IgD-negative memory B cell (primary cell): ENCODE results near the gene ALDH3A1. TPM values are rescaled to one million over a fixed set of nuclear protein-coding genes. Genes with fewer than 3 reads are reported as not detected.

Experiments used
- H3K27ac Mint-ChIP-seq, 3 donors: one replicate each; pipeline ENCODE4 v1.8.0; 2020 to 2022; ENCODE audit warnings: mild to moderate bottlenecking in 3 of 3, mixed read lengths in 3 of 3, moderate library complexity in 1 of 3
- H3K27me3 Mint-ChIP-seq: one replicate; pipeline ENCODE4 v1.8.0; 2021; ENCODE audit warnings: mixed read lengths
- H3K36me3 Mint-ChIP-seq: one replicate; pipeline ENCODE4 v1.8.0; 2020; ENCODE audit warnings: mild to moderate bottlenecking, mixed read lengths
- H3K4me1 Mint-ChIP-seq, 3 donors: one replicate each; pipeline ENCODE4 v1.8.0; 2020 to 2022; ENCODE audit warnings: mixed read lengths in 3 of 3, mild to moderate bottlenecking in 1 of 3
- H3K4me3 Mint-ChIP-seq, 4 donors: one replicate each; pipeline ENCODE4 v1.8.0; 2020 to 2022; ENCODE audit warnings: mild to moderate bottlenecking in 4 of 4, mixed read lengths in 4 of 4, moderate library complexity in 3 of 4
- H3K9me3 Mint-ChIP-seq, 3 donors: one replicate each; pipeline ENCODE4 v1.8.0; 2020 to 2021; ENCODE audit warnings: mixed read lengths in 3 of 3, mild to moderate bottlenecking in 1 of 3
- polyA plus RNA-seq: library from polyadenylated mRNA; unstranded; fragments of 300-500 nt; fragmentation: Illumina TruSeq; gene quantifications from one replicate; pipeline ENCODE4 v1.2.3, GENCODE V29; 2021

ALDH3A1 gene
- polyA plus RNA-seq: not detected

DNA sequence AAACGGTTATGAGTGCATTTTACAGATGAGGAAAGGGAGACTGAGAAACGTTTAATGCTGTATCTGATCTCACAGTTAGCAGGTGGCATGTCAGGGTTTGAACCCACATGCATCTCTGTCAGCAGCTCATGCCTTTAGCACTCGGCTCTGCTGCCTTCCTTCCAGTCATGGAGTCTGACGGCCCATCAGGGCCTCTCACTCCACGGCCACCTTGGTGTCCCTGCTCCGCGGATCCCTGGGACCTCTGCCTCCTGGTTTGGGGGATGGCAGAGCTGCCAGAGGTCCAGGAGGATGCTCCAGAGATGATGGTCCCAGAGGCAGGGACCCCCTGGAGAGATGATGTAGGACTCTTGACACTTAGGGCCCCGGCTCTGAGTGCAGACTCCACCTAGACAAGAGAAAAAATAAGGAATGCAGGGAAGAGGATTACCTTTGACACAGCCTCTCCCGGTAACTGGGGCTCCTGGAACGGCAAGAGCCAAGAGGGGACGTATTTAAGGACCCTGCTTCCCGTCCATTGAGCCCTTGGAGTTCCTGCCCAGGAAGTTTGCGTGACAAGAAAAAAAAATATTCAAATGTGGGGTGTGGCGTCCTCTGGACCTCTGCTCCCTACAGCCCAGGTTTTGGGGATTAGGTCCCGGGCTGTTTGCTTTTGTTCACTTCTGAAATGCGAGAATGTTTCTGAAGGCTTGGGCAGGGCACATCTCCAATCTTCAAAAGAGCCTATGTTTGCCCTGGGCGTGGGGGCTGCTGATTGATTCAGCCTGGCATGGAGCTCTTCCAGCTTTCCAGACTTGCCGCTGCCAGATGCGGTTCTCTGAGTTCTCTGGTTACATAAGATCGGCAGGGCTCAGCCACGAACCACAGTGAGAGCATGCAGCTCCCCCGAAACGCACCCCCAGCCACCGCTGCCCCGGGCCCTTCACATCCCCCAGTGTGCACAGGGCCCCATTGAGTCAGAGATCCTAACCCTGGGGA is at the start of gene ALDH3A1:
ALDH3A1 (minus strand) TSS at position 470 of the 978 bp plus-strand sequence. CDS start 3,169 bp downstream, outside the sequence.
- peaks cover 2% of the 10 kb centered on the region for H3K36me3 Mint-ChIP-seq
- H3K4me1 Mint-ChIP-seq: peaks cover 0 to 4% (median 2%) of the 10 kb centered on the region in 3 donors
- peak within 1 kb of the TSS in 1 of 3 donors; percentile 75 for H3K27ac Mint-ChIP-seq
- peaks cover 0 to 1% (median 0%) of the 10 kb centered on the region in 3 donors for H3K9me3 Mint-ChIP-seq
- H3K27me3 Mint-ChIP-seq: peaks cover 2% of the 10 kb centered on the region
- H3K4me3 Mint-ChIP-seq: peak within 1 kb of the TSS in 1 of 4 donors; percentile 54

DNA sequence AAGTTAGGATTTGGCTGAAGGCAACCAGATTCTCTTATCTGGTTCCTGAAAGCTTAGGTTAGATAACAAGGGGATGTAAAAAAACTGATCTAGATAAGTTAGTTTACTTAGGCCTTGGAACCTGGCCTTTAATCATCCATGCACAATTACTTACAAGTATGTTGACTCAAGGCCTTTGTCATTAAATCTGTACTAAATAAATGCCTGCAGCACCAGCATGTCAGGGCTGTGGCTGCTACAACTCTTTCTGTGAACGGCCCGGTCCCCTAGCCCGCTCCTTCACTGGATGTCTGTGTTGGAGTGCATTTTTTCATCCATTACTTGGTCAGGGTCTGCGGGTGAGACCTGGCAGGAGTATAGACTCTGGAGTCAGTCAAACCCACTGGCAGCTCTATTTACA is 48.4 kb upstream of the ALDH3A1 start:
- Mint-ChIP-seq H3K9me3 (peaks cover 6 to 31% (median 20%) of the 10 kb centered on the region in 3 donors), H3K4me1 (no peaks in the 10 kb centered on the region), H3K4me3 (peak overlapping the region in 1 of 4 donors; percentile 24), H3K27me3 (no peaks in the 10 kb centered on the region), H3K36me3 (peaks cover 21% of the 10 kb centered on the region), H3K27ac (no peak overlapping the region)

DNA sequence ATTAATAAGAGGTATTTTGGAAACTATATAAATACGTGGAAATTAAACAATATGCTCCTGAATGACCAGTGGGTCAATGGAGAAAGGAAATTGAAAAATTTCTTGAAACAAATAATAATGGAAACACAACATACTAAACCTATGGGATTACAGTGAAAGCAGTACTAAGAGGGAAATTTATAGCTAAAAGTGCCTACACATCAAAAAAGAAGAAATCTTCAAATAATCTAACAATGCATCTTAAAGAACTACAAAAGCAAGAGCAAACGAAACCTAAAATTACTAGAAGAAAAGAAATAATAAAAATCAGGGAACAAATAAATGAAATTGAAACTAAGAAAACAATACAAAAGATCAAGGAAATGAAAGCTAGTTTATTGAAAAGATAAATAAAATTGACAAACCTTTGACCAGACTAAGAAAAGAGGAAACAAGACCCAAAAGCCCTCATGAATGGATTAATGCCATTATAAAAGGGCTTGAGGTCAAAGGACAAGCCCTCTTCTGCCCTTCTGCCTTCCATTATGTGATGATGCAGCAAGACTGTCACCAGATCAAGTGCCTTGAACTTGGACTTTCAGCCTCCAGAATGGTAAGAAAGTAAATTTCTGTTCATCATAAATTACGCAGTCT is 43.9 kb upstream of the ALDH3A1 start:
- Mint-ChIP-seq H3K27me3 (no peaks in the 10 kb centered on the region), H3K36me3 (peaks cover 25% of the 10 kb centered on the region), H3K9me3 (peaks cover 5 to 31% (median 20%) of the 10 kb centered on the region in 3 donors), H3K4me3 (no peak overlapping the region), H3K27ac (no peak overlapping the region), H3K4me1 (no peaks in the 10 kb centered on the region)

DNA sequence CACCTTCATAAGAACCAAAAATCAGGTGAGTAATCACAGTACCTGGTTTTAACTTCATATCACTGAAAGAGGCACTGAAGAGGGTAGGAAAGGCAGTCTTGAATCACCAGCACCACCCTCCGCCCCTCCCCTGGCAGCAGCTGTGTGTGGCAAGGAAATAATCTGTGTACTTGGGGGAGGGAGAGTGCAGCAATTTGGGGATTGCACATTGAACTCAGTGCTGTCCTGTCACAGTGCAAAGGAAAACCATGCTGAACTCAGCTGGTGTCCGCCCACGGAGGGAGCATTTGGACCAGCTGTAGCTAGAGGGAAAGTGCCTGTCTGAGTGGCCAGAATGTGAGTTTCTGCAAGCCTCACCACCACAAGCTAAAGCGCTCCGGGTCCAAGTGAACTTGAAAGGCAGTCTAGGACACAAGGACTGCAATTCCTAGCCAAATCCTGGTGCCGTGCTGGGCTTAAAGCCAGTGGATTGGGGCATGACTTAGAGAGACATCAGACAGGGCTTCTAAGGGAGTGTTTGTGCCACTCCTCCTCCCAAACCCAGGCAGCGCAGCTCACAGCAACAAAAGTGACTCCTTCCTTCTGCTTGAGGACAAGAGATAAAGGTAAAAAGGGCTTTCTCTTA is 39.7 kb upstream of the ALDH3A1 start:
- Mint-ChIP-seq H3K4me3 (no peak overlapping the region), H3K4me1 (no peaks in the 10 kb centered on the region), H3K27ac (no peak overlapping the region), H3K27me3 (no peaks in the 10 kb centered on the region), H3K36me3 (peaks cover 10% of the 10 kb centered on the region), H3K9me3 (peaks cover 0 to 3% (median 0%) of the 10 kb centered on the region in 3 donors)

DNA sequence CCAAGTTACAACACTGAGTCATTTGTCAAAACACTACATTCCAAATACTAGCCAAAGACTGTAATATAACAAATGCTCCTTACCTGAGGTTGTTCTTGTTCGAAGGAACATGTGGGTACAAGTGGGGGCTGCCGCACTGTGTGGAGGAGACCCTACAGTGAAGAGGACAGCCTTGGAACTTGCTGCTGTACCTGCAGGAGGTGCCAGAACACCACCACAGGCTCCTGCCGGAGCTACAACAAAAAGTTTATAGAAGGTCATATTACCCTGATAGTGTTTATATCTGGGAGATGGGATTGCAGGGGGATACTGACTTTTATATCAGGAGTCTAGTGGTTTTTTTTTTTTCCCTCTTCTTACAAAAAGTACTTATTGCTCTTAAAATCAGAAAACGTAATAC is 37.8 kb upstream of the ALDH3A1 start:
- Mint-ChIP-seq H3K9me3 (no peaks in the 10 kb centered on the region), H3K36me3 (peaks cover 9% of the 10 kb centered on the region), H3K4me1 (no peaks in the 10 kb centered on the region), H3K27ac (no peak overlapping the region), H3K4me3 (no peak overlapping the region), H3K27me3 (no peaks in the 10 kb centered on the region)

DNA sequence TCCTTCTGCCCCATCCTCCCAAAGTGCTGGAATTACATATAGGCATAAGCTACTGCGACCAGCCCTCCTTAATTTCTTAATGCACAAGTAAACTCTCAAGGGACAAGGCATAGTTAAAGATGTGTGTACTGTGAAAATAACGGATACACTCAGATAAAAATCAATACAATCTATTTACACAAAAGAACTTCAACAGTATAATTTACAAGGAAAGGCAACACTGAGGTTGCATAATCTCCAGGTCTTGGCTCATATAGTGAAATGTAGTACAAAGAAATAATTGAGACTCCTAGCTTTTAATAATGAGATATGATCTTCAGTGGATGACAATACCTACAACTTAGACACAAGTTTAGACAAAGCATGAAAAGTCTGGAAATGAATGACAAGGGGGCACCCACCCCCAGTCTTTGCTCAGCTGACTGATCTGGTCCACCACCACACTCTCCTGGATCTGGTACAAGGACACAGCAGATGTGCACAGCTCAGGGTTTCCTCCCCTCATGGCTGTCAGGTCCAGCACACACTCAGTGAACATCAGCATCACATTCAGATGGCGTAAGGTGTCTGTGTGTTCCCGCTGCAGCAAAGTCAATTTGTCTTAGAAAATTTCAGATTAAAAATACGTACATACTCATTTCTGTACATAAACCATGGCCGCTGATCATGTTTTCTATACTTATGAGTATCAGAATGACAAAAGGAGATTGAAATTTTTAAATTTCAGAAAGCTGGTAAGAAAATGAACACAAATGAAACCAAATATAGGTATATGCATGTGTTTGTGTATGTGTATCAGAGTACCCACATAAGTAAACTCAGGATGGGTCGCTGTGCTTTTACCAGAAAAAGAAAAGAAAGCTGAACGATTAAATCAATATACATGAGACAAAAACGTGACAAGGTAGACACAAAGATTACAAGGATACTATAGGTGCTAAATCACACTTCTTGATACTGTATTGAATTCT is 33.7 kb upstream of the ALDH3A1 start:
- Mint-ChIP-seq H3K36me3 (peaks cover 6% of the 10 kb centered on the region), H3K27ac (no peak overlapping the region)

DNA sequence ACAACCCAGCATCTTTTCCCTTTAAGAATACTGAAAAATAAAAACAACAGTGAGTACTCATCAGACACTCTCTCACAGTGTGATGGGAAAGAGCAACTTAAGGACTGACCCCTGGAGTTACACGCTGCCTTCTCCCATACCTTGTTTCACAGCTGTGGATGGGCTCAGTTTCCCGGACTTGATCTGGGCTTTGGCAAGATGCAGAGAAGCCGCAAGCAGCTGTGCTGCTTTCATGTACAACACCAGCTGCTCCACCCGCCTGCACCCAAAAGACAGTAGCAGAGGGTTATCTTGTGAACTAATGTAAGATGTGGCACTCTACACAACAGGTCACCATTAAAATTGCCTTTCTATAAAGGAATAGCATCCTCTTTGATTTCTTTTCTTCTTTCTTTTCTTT is 32.7 kb upstream of the ALDH3A1 start:
- Mint-ChIP-seq H3K4me3 (no peak overlapping the region), H3K36me3 (peaks cover 6% of the 10 kb centered on the region), H3K27ac (no peak overlapping the region), H3K27me3 (no peaks in the 10 kb centered on the region), H3K4me1 (no peaks in the 10 kb centered on the region), H3K9me3 (no peaks in the 10 kb centered on the region)

More for the DNA sequence above, 33.7 kb upstream of the ALDH3A1 start:
- H3K4me1 Mint-ChIP-seq: no peaks in the 10 kb centered on the region
- no peaks in the 10 kb centered on the region for H3K9me3 Mint-ChIP-seq
- no peaks in the 10 kb centered on the region for H3K27me3 Mint-ChIP-seq
- no peak overlapping the region for H3K4me3 Mint-ChIP-seq

DNA sequence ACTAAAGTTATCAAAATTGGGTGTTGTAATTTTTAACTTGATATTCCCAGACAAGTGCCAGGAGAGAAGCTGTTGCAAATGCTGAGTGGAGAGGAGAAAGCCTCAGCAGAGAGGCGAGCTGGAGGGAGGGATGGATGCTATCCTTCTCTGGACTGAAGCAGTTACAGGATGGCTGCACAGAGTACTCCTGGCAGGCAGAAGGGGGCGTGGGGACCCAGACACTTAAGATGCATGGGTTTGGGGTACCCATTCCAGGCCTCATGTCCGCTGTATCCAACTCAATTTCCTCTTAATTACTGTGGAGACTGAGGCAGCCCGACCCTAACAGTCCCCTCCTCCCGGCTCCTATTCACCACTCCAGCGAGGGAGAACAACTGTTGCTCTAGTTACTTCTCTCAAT is 25.4 kb upstream of the ALDH3A1 start:
- H3K9me3 Mint-ChIP-seq: no peaks in the 10 kb centered on the region
- H3K27ac Mint-ChIP-seq: peak overlapping the region in 1 of 3 donors; percentile 94
- no peak overlapping the region for H3K4me3 Mint-ChIP-seq
- H3K4me1 Mint-ChIP-seq: peaks cover 0 to 1% (median 0%) of the 10 kb centered on the region in 3 donors
- no peaks in the 10 kb centered on the region for H3K27me3 Mint-ChIP-seq
- peaks cover under 1% of the 10 kb centered on the region for H3K36me3 Mint-ChIP-seq

DNA sequence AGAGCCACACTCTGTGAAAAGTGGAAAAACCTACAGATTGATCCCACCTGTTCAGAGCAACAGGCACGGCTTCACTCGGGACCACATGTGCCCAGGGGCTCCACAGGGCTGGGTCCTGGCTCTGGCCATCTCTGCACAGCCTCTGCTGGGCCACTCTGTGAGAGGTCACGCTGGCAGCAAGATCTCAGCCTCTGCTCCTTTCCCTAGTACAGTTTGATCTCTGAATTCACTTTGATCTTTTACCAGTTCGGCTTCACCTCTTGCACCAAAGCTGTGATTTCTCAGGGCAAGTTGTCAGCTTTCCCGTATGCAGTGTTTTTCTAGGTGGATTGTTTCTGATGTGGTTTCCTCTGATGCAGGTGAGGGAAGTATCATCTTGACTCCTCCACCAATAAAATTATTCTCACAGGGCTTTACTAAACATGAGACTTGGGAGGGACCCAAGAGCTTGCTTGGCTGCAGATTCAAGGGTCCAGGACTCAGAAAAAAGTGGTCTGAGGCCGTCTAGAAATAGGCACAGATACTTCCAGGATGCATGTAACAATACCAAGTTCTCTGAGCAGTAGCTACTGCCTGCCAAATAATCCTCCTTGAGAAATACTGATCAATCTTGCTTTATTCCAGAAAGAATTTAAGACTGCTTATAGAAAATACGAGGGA is 24.0 kb upstream of the ALDH3A1 start:
- no peak overlapping the region for H3K4me3 Mint-ChIP-seq

DNA sequence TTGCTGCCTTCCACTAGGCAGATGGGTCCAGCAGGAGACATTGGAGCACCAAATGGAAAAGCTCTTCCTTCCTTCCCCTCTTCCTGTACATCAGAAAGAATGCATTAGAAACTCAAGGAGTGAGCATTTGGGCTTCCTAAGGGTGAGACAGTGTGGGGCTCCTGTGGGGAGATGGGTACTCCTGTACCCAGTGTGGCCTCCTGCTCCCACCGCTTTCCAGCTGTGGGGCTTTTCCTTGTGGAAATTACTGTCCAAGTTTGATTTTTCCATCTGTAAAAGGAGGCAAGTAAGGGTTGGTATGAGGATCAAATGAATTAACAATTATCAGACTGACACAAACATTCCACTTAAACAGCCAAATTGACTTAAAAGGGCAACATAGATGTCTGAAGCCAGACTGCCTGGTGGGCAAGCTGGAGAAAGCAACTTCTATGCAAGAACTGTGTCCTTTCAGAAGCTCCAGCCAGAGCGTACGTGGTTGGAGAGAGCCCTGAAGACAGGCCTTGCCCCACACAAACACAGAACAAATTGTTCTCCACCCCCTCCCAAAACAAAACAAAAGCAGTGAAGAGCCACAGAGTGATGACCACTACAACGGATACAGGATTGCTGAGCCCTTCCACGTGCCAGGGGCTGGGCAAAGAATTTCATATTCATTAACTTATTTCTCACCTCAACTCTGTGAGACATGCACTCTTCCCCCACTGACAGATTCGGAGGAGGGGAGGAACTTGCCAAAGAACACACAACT is 23.1 kb upstream of the ALDH3A1 start:
- no peaks in the 10 kb centered on the region for H3K9me3 Mint-ChIP-seq
- no peak overlapping the region for H3K4me3 Mint-ChIP-seq
- no peaks in the 10 kb centered on the region for H3K36me3 Mint-ChIP-seq
- H3K27me3 Mint-ChIP-seq: no peaks in the 10 kb centered on the region
- H3K27ac Mint-ChIP-seq: no peak overlapping the region
- peaks cover 0 to 1% (median 0%) of the 10 kb centered on the region in 3 donors for H3K4me1 Mint-ChIP-seq

More for the DNA sequence above, 24.0 kb upstream of the ALDH3A1 start:
- Mint-ChIP-seq H3K9me3 (no peaks in the 10 kb centered on the region), H3K27ac (peak overlapping the region in 1 of 3 donors; percentile 47), H3K36me3 (no peaks in the 10 kb centered on the region), H3K4me1 (peaks cover 0 to 1% (median 0%) of the 10 kb centered on the region in 3 donors), H3K27me3 (no peaks in the 10 kb centered on the region)

DNA sequence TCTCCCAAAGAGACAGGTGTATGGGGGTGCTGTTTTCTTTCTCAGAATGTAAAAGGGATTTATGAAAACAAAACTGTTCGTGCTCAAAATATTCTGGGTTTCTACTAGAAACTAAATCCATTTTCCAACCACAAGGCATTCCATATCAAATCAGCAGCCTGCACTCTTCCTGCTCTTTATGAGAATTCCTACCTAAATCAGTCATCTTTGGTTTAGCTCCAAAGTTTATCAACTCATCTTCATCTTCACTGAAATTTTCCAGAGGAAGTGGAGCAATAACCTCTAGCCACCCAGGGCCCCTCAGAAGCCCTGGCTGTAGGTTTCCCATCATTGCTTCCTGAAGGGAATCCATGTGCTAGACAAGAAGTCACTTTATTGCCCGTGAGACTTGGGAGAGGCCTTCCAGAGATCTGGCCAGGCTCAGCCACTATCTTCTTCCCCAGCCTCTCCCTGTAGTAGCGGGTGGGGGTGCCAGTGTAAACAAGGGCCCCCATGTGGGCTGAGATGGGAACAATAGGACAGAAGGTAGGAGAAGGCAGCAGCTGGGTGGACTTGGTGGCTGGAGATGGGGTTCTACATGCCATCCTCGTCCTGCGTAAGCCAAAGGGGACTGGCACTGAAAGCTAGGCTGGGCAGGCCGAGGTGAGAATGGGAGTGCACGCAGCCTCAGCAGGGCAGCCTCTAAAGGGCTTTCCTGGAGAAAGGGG is 22.0 kb upstream of the ALDH3A1 start:
- Mint-ChIP-seq H3K27me3 (no peaks in the 10 kb centered on the region), H3K4me1 (peaks cover 0 to 1% (median 0%) of the 10 kb centered on the region in 3 donors), H3K36me3 (no peaks in the 10 kb centered on the region), H3K4me3 (no peak overlapping the region), H3K27ac (no peak overlapping the region), H3K9me3 (no peaks in the 10 kb centered on the region)

DNA sequence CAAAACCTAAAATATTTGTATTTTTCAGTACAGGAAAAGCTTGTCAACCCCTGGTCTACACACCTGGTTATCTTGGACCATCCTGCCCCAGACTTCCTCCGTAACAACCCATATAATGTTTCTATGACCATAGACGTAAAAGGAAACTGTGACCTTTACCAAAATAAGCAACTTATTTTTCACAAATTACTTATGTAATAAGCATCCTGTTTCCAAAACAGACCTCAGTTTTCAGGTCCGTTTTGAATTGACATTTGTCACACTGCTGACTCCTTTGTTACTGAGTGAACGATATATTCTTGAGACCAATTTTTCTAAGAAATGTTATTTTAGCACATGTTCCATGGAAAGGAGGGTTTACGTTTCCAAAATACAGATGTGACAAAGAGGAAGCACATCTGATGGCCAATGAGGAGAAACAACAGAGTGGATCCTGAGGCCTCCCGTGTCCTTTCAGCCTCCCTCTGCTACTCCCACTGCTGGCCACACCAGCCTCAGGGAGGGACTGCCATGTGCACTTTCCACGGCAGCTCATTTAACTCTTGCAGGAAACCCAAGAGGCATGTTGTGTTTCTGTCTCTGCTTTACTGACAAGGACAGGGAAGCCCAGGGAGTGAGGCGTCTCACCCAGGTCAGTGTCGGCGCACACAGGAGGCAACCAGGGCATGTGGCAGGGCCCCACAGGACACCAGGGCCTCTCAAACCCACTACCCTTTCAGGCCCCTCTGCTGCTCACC is 20.1 kb upstream of the ALDH3A1 start:
- no peak overlapping the region for H3K27ac Mint-ChIP-seq
- H3K27me3 Mint-ChIP-seq: no peaks in the 10 kb centered on the region
- no peaks in the 10 kb centered on the region for H3K36me3 Mint-ChIP-seq
- H3K4me1 Mint-ChIP-seq: peaks cover 0 to 1% (median 0%) of the 10 kb centered on the region in 3 donors
- no peaks in the 10 kb centered on the region for H3K9me3 Mint-ChIP-seq
- H3K4me3 Mint-ChIP-seq: peak overlapping the region in 1 of 4 donors; percentile 5
